Progenitor cell of endocrine pancreas (in vitro differentiated cells): ENCODE results near the gene CCDC50. TPM values are rescaled to one million over a fixed set of nuclear protein-coding genes. Genes with fewer than 3 reads are reported as not detected.

Experiments used
- DNase-seq: peaks from one replicate; pipeline ENCODE4 v3.0.0; 2021; ENCODE audit warnings: low spot score; ENCODE audit not compliant: unreplicated experiment
- H3K27ac Mint-ChIP-seq: 2 replicates; pipeline ENCODE4 v1.8.0; 2021; ENCODE audit warnings: mild to moderate bottlenecking, moderate library complexity, mixed read lengths
- H3K27me3 Mint-ChIP-seq: 2 replicates; pipeline ENCODE4 v1.8.0; 2021; ENCODE audit warnings: mixed read lengths
- H3K36me3 Mint-ChIP-seq: 2 replicates; pipeline ENCODE4 v1.8.0; 2022; ENCODE audit warnings: mixed read lengths; ENCODE audit not compliant: insufficient read depth
- H3K4me1 Mint-ChIP-seq: 2 replicates; pipeline ENCODE4 v1.8.0; 2021; ENCODE audit warnings: low read depth, mixed read lengths
- H3K4me3 Mint-ChIP-seq: 2 replicates; pipeline ENCODE4 v1.8.0; 2021; ENCODE audit warnings: low read depth, mild to moderate bottlenecking, moderate library complexity, mixed read lengths
- H3K9me3 Mint-ChIP-seq: 2 replicates; pipeline ENCODE4 v1.8.0; 2021; ENCODE audit warnings: low read depth, mixed read lengths
- total RNA-seq: library from RNA; stranded (reverse); gene quantifications from 2 replicates; pipeline ENCODE4 v1.2.1, GENCODE V29; 2021
- TF ChIP-seq, protein P1 (sequence below): fragments of 200-600 bp; sonication (generic); IDR thresholded peaks from one replicate; pipeline ENCODE4 v1.5.0; 2021; ENCODE audit warnings: antibody characterized with exemption, mild to moderate bottlenecking; ENCODE audit not compliant: unreplicated experiment

Gene CCDC50
- total RNA-seq, 1 donor from 2014 or later = 66.3 TPM

GRCh38 chr3:191401775-191402357 is 72.7 kb downstream of the CCDC50 start:
- no peaks in the 10 kb centered on the region for H3K9me3 Mint-ChIP-seq
- TF ChIP-seq, protein P1, sequence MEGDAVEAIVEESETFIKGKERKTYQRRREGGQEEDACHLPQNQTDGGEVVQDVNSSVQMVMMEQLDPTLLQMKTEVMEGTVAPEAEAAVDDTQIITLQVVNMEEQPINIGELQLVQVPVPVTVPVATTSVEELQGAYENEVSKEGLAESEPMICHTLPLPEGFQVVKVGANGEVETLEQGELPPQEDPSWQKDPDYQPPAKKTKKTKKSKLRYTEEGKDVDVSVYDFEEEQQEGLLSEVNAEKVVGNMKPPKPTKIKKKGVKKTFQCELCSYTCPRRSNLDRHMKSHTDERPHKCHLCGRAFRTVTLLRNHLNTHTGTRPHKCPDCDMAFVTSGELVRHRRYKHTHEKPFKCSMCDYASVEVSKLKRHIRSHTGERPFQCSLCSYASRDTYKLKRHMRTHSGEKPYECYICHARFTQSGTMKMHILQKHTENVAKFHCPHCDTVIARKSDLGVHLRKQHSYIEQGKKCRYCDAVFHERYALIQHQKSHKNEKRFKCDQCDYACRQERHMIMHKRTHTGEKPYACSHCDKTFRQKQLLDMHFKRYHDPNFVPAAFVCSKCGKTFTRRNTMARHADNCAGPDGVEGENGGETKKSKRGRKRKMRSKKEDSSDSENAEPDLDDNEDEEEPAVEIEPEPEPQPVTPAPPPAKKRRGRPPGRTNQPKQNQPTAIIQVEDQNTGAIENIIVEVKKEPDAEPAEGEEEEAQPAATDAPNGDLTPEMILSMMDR = no peak
- peaks cover 10% of the 10 kb centered on the region for H3K36me3 Mint-ChIP-seq

GRCh38 chr3:191409791-191410359 is 80.7 kb downstream of the CCDC50 start:
- Mint-ChIP-seq H3K27ac (no peak overlapping the region), H3K27me3 (no peaks in the 10 kb centered on the region), H3K36me3 (peaks cover 4% of the 10 kb centered on the region), H3K4me3 (no peak overlapping the region), H3K9me3 (peaks cover 19% of the 10 kb centered on the region), H3K4me1 (no peaks in the 10 kb centered on the region)
- TF ChIP-seq, protein P1 = no peak
- no peak for DNase-seq

More at GRCh38 chr3:191401775-191402357, 72.7 kb downstream of the CCDC50 start:
- no peaks in the 10 kb centered on the region for H3K4me1 Mint-ChIP-seq
- no peak overlapping the region for H3K4me3 Mint-ChIP-seq
- DNase-seq = no peak
- no peak overlapping the region for H3K27ac Mint-ChIP-seq
- H3K27me3 Mint-ChIP-seq = no peaks in the 10 kb centered on the region

- Mint-ChIP-seq H3K27me3 (no peaks in the 10 kb centered on the region), H3K4me1 (peaks cover 3% of the 10 kb centered on the region), H3K4me3 (no peak overlapping the region), H3K36me3 (peaks cover 4% of the 10 kb centered on the region), H3K9me3 (peaks cover 17% of the 10 kb centered on the region), H3K27ac (no peak overlapping the region)
- TF ChIP-seq, protein P1 = no peak
- DNase-seq = no peak
Measured at GRCh38 chr3:191412759-191413158, 83.6 kb downstream of the CCDC50 start.

GRCh38 chr3:191414286-191414685 is 85.1 kb downstream of the CCDC50 start:
- Mint-ChIP-seq H3K36me3 (peaks cover 4% of the 10 kb centered on the region), H3K4me3 (no peak overlapping the region), H3K4me1 (peaks cover 3% of the 10 kb centered on the region), H3K9me3 (peaks cover 13% of the 10 kb centered on the region), H3K27me3 (no peaks in the 10 kb centered on the region), H3K27ac (no peak overlapping the region)
- TF ChIP-seq, protein P1 = no peak
- no peak for DNase-seq

DNA sequence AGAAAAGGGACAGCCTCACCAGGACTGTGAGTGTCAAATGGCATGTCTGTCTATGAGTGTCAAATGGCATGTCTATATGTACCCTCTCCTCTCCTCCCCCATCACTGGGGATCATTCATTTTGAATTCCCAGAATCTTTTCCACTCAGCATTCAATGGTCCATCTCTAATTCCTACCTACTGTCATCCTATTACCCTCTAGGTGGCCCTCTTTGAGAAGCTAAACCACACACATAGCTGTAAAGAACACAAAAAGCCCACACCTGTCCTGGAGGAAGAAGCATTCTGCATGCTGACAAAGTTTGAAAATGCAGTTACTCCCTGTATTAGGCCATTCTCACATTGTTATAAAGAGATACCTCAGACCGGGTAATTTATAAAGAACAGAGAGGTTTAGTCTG is 85.5 kb downstream of the CCDC50 start:
- no peaks in the 10 kb centered on the region for H3K27me3 Mint-ChIP-seq
- H3K4me1 Mint-ChIP-seq = peaks cover 3% of the 10 kb centered on the region
- TF ChIP-seq, protein P1 = no peak
- H3K27ac Mint-ChIP-seq = no peak overlapping the region
- H3K9me3 Mint-ChIP-seq = peaks cover 10% of the 10 kb centered on the region
- peaks cover 3% of the 10 kb centered on the region for H3K36me3 Mint-ChIP-seq
- DNase-seq = no peak
- no peak overlapping the region for H3K4me3 Mint-ChIP-seq
